ENCODE results near the gene TBCD.

The TBCD gene

GRCh38 chr17:82917699-82918345 is 166.0 kb downstream of the TBCD start:
- in situ Hi-C loops (cut with MboI; ENCODE audit: low sequenced_read_pairs) = no loop called here

- in situ Hi-C loops (cut with MboI; ENCODE audit: low sequenced_read_pairs) = no loop called here
Observed at GRCh38 chr17:82918508-82918907, 166.6 kb downstream of the TBCD start.

- in situ Hi-C loops (cut with MboI; ENCODE audit: low sequenced_read_pairs) = loop anchor here (10.0 kb wide), 1 partner anchor 125 kb away; no protein-coding TSS in a partner anchor
Observed at GRCh38 chr17:82920150-82920549, 168.3 kb downstream of the TBCD start.

DNA sequence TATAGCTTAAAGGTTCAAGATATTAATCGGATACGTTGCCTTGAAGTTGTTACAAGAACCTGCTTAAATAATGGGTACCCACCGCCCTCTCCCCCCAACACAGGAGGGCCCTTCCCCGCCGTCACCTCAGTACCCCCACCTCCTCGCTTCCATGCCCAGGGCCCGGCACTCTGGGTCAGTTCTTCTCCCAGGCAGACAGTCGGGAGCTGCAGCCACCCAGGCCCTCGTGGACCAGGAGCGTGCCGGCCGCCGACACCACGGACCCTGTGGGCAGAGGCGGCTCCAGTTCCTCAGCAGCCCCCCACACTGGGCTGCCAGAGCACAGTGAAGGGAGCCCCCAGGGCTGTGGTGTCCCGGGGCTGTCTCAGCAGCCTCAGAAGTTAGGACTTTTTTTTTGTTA is 168.8 kb downstream of the TBCD start:
- in situ Hi-C loops (cut with MboI; ENCODE audit: low sequenced_read_pairs) = loop anchor here (10.0 kb wide), 1 partner anchor 126 kb away; no protein-coding TSS in a partner anchor

- in situ Hi-C loops (cut with MboI; ENCODE audit: low sequenced_read_pairs) = loop anchor here (10.0 kb wide), 1 partner anchor 127 kb away; no protein-coding TSS in a partner anchor
Observed at GRCh38 chr17:82921426-82921825, 169.6 kb downstream of the TBCD start.

GRCh38 chr17:82922646-82923045 is 170.8 kb downstream of the TBCD start:
- in situ Hi-C loops (cut with MboI; ENCODE audit: low sequenced_read_pairs) = loop anchor here (10.0 kb wide), 1 partner anchor 128 kb away; no protein-coding TSS in a partner anchor

GRCh38 chr17:82923366-82924113 is 171.7 kb downstream of the TBCD start:
- in situ Hi-C loops (cut with MboI; ENCODE audit: low sequenced_read_pairs) = loop anchor here (10.0 kb wide), 1 partner anchor 129 kb away; no protein-coding TSS in a partner anchor

DNA sequence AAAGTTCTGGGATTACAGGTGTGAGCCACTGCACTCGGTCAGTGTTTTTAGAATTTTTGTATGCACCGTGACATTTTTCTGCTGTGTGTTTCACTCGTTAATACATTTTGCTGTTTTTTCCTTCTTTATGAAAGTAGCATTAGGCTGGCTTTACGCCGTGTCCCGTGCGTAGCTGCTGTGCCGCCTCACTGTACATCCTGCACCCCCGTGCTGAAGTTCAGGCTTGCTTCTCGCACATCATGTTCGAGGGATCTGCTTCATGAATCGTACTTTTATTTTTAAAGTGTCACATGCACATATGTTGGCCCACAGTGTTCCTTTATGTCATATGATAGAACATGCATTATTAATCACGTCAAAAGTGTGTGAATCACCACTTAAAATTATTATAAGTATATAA is 172.3 kb downstream of the TBCD start:
- in situ Hi-C loops (cut with MboI; ENCODE audit: low sequenced_read_pairs) = loop anchor here (10.0 kb wide), 1 partner anchor 129 kb away; no protein-coding TSS in a partner anchor

DNA sequence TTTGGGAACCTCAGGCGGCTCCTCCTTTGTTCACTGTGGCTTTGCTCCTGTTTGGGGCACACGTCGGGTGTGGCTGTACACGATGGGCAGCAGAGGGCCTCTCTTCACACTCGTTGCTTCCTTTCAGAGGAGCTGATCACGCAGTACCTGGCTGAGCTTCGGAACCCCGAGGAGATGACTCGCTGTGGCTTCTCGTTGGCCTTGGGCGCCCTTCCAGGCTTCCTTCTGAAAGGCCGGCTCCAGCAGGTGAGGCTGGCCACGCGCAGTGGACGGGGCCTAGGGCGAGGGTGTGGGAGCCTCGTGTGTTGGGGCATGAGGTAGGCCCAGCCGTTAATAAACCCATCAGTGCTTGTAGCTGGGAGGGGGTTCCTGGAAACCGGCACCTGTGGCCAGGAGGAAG is 172.9 kb downstream of the TBCD start:
- in situ Hi-C loops (cut with MboI; ENCODE audit: low sequenced_read_pairs) = loop anchor here (10.0 kb wide), 1 partner anchor 130 kb away; no protein-coding TSS in a partner anchor

DNA sequence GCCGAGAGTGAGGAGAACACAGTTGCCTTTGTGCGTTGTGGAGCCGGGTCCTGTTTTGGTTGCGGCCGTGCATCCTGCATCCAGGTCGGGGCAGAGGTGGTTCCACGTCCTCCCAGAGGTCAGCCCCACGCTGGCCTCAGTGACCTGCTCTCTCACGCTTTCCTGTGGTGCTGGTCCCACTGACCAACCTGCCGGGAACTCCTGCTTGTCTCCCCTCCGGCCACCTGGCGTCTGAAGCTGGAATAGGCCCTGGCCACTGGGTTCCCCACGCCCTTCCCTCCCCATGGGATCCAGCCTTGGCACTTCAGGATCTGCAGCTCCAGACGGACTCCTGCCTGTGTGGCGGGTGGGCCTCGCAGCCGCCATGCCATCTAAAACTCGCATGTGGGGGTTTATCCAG is 173.5 kb downstream of the TBCD start:
- in situ Hi-C loops (cut with MboI; ENCODE audit: low sequenced_read_pairs) = loop anchor here (10.0 kb wide), 1 partner anchor 131 kb away; no protein-coding TSS in a partner anchor

DNA sequence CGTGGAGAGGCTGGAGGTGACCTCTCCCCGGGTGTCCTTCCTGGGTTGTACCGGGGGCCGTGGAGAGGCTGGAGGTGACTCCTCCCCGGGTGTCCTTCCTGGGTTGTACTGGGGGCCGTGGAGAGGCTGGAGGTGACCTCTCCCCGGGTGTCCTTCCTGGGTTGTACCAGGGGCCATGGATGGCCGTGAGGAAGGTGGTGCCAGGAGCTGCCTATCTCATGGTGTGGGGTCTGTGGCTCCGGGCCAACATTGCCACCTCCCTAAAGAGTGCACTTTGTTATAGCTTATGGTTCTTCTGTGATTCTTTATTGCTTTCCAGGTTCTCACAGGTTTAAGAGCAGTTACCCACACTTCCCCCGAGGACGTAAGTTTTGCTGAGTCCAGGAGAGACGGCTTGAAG is 174.2 kb downstream of the TBCD start:
- in situ Hi-C loops (cut with MboI; ENCODE audit: low sequenced_read_pairs) = loop anchor here (10.0 kb wide), 1 partner anchor 131 kb away; no protein-coding TSS in a partner anchor

- in situ Hi-C loops (cut with MboI; ENCODE audit: low sequenced_read_pairs) = loop anchor here (10.0 kb wide), 1 partner anchor 132 kb away; no protein-coding TSS in a partner anchor
Observed at GRCh38 chr17:82926716-82927115, 174.9 kb downstream of the TBCD start.

DNA sequence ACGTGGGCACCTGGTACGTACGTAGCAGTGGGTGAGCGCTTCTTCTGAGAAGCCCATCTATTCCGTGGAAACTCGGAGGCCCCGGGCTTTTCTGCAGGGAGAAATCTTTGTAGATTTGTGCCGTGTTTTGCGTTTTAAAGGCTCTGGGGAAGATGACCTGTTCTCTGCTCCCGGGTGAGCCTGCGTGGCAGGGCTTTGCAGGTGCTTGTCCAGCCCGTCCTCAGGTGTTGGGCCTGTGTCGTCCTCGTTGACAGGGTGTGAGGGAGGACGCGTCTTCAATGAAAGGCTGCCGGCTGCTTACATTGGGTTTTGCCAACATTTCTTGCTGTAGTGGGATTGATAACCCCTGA is 175.4 kb downstream of the TBCD start:
- in situ Hi-C loops (cut with MboI; ENCODE audit: low sequenced_read_pairs) = loop anchor here (10.0 kb wide), 1 partner anchor 132 kb away; no protein-coding TSS in a partner anchor

- in situ Hi-C loops (cut with MboI; ENCODE audit: low sequenced_read_pairs) = loop anchor here (10.0 kb wide), 1 partner anchor 133 kb away; no protein-coding TSS in a partner anchor
Observed at GRCh38 chr17:82927661-82928601, 176.1 kb downstream of the TBCD start.

DNA sequence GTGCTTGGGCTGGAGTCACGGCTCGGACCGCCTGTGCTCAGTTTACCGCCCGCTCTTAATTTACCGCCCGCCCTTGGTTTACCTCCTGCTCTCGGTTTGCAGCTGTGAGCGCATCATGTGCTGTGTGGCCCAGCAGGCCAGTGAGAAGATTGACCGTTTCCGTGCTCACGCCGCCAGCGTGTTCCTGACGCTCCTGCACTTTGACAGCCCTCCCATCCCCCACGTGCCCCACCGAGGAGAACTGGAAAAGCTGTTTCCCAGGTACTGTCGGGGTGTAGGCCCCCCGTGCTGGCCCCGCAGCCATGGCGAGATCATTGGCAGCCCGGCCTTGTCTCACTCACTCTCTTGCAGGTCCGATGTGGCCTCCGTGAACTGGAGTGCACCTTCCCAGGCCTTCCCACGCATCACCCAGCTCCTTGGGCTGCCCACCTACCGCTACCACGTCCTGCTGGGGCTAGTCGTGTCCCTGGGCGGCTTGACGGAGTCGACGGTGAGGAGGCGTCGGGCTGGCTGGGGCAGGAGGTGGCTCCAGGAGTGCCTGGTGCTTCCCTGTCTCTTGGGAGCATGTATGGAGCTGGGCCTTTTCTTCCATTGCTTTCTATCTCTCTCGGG is 177.3 kb downstream of the TBCD start:
- in situ Hi-C loops (cut with MboI; ENCODE audit: low sequenced_read_pairs) = loop anchor here (10.0 kb wide), 1 partner anchor 134 kb away; no protein-coding TSS in a partner anchor

GRCh38 chr17:82929676-82930042 is 177.8 kb downstream of the TBCD start:
- in situ Hi-C loops (cut with MboI; ENCODE audit: low sequenced_read_pairs) = loop anchor here (10.0 kb wide), 1 partner anchor 135 kb away; no protein-coding TSS in a partner anchor

GRCh38 chr17:82930043-82930923 is 178.4 kb downstream of the TBCD start:
- in situ Hi-C loops (cut with MboI; ENCODE audit: low sequenced_read_pairs) = no loop called here

- in situ Hi-C loops (cut with MboI; ENCODE audit: low sequenced_read_pairs) = no loop called here
Observed at GRCh38 chr17:82930924-82931698, 179.2 kb downstream of the TBCD start.

Data from HL-60/S4 treated with phorbol 12-myristate 13-acetate at 8.2 ng/mL for 4 days and 3 days (cell line).